ENCODE results near the gene TBC1D5.

Gene TBC1D5

GRCh38 chr3:17489139-17489538 lies 253.3 kb downstream of the TBC1D5 start:
- no peak for DNase-seq
- no peak for TF ChIP-seq CTCF (IDR thresholded peaks at IDR 0.05; ENCODE audit: low read depth, low read length, missing control alignments)
- no peak overlapping the region for H3K27ac ChIP-seq

GRCh38 chr3:17481116-17481515 lies 261.3 kb downstream of the TBC1D5 start:
- Histone ChIP-seq H3K36me3 (replicated peaks) (no peaks in the 10 kb centered on the region), H3K27ac (no peak overlapping the region), H3K27me3 (replicated peaks) (no peaks in the 10 kb centered on the region), H3K4me3 (ENCODE audit: low read depth, low read length) (no peak overlapping the region)
- TF ChIP-seq CTCF (IDR thresholded peaks at IDR 0.05; ENCODE audit: low read depth, low read length, missing control alignments) = no peak
- DNase-seq = no peak
- in situ Hi-C loops (cut with HindIII; ENCODE audit: low pct_ligation_motif_present, low sequenced_read_pairs) = no loop called here

More at GRCh38 chr3:17489139-17489538, 253.3 kb downstream of the TBC1D5 start:
- no peaks in the 10 kb centered on the region for H3K27me3 ChIP-seq (replicated peaks)
- no peak overlapping the region for H3K4me3 ChIP-seq (ENCODE audit: low read depth, low read length)
- in situ Hi-C loops (cut with HindIII; ENCODE audit: low pct_ligation_motif_present, low sequenced_read_pairs) = no loop called here
- no peaks in the 10 kb centered on the region for H3K36me3 ChIP-seq (replicated peaks)

- DNase-seq = no peak
- Histone ChIP-seq H3K36me3 (replicated peaks) (no peaks in the 10 kb centered on the region), H3K4me3 (ENCODE audit: low read depth, low read length) (no peak overlapping the region), H3K27me3 (replicated peaks) (no peaks in the 10 kb centered on the region), H3K27ac (no peak overlapping the region)
- in situ Hi-C loops (cut with HindIII; ENCODE audit: low pct_ligation_motif_present, low sequenced_read_pairs) = no loop called here
- no peak for TF ChIP-seq CTCF (IDR thresholded peaks at IDR 0.05; ENCODE audit: low read depth, low read length, missing control alignments)
Measured at GRCh38 chr3:17479681-17480405, 262.6 kb downstream of the TBC1D5 start.

- peak; percentile 77 for DNase-seq
- TF ChIP-seq CTCF (IDR thresholded peaks at IDR 0.05; ENCODE audit: low read depth, low read length, missing control alignments) = no peak
- in situ Hi-C loops (cut with HindIII; ENCODE audit: low pct_ligation_motif_present, low sequenced_read_pairs) = no loop called here
- Histone ChIP-seq H3K27me3 (replicated peaks) (no peaks in the 10 kb centered on the region), H3K36me3 (replicated peaks) (no peaks in the 10 kb centered on the region), H3K4me3 (ENCODE audit: low read depth, low read length) (no peak overlapping the region), H3K27ac (no peak overlapping the region)
Measured at GRCh38 chr3:17478673-17479072, 263.8 kb downstream of the TBC1D5 start.

- no peak for DNase-seq
- H3K27me3 ChIP-seq (replicated peaks) = no peaks in the 10 kb centered on the region
- TF ChIP-seq CTCF (IDR thresholded peaks at IDR 0.05; ENCODE audit: low read depth, low read length, missing control alignments) = no peak
- in situ Hi-C loops (cut with HindIII; ENCODE audit: low pct_ligation_motif_present, low sequenced_read_pairs) = no loop called here
- H3K36me3 ChIP-seq (replicated peaks) = no peaks in the 10 kb centered on the region
- H3K27ac ChIP-seq = no peak overlapping the region
- no peak overlapping the region for H3K4me3 ChIP-seq (ENCODE audit: low read depth, low read length)
Measured at GRCh38 chr3:17473761-17474160, 268.7 kb downstream of the TBC1D5 start.

GRCh38 chr3:17469954-17470353 lies 272.5 kb downstream of the TBC1D5 start:
- Histone ChIP-seq H3K36me3 (replicated peaks) (no peaks in the 10 kb centered on the region), H3K27me3 (replicated peaks) (no peaks in the 10 kb centered on the region), H3K4me3 (ENCODE audit: low read depth, low read length) (no peak overlapping the region), H3K27ac (no peak overlapping the region)
- DNase-seq = no peak
- in situ Hi-C loops (cut with HindIII; ENCODE audit: low pct_ligation_motif_present, low sequenced_read_pairs) = no loop called here
- TF ChIP-seq CTCF (IDR thresholded peaks at IDR 0.05; ENCODE audit: low read depth, low read length, missing control alignments) = no peak
